Eye (tissue), 1 donor: Measurements from ENCODE around the gene ARHGAP15.
A peak's percentile ranks its signal among the peaks of the same experiment; 100 is the strongest.

Source experiments
- DNase-seq: peaks from one replicate; pipeline ENCODE4 v3.0.0-alpha.2; 2015

Gene ARHGAP15

DNA sequence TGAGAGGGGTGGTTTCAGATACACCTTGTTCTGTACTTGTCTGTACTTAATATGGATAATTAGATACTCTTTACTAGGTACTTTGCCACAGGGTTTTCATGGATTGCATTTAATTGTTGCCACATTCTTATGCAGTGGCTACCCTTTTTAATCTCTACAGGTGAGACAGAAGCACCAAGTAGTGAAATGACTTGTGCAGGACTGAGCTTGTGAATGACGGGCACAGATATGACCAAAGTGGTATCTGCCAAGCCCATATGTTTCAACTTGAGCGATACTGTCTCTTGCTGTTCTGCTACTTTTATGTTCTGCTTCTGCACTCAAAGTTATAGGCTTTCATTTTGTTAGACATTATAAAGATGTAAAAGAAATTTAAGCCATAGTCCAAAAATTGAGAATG, 288.2 kb downstream of the ARHGAP15 start:
- no peak for DNase-seq

DNA sequence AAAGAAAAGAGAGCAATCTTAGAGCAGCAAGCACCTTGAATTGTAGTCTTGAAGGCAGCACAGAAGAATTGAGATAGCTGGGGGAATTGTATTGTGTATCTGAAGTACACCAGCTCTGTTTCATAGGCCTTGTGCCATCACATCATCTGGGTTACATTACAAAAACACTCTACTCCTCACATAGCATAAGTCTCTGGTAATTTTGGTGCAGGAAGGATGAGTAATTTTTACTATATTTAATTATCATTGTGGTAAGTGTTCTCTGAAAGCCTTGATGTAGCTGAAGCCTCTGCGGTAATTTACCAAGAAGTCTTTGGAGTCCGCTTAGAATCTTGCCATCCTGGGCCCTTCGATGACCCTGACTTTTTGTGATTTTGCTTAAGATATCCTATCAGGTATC, 291.1 kb downstream of the ARHGAP15 start:
- DNase-seq: no peak

DNA sequence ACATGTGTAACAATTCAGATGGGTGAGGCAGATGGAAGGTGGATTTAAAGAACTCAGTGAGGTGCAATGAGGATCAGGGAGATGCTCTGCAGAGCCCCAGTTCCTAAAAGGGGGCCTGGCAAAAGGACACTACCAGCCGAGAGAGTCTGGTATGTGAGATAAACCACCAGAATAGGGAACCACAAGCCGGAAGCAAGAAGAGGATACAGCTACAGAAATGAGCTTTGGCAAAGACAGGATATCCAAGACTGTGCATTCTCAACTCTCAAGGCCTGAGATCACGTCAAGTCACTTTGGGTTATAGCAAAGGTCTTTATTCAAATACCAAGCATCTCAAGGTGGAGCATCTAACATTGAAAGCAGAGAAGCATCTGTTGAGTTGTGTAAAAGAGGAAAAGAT, 293.5 kb downstream of the ARHGAP15 start:
- DNase-seq: no peak

DNA sequence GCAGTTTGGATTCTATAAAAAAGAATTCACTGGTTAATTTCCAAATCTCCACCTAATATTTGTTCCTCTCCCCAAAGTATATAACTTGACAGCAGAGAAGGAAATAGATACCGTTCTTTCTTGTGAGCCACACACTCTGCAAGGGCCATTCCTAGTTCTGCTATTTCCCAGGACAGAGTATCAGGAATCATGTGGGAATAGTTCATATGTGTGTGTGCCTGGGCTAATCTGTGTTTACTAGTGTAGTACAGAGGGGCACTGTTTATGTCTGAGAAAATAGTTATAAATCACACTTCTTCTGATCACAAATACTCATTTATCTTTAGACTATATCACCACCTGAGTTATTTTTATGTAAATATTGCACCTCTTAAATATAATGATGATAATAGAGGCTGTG, 296.7 kb downstream of the ARHGAP15 start:
- DNase-seq: no peak

DNA sequence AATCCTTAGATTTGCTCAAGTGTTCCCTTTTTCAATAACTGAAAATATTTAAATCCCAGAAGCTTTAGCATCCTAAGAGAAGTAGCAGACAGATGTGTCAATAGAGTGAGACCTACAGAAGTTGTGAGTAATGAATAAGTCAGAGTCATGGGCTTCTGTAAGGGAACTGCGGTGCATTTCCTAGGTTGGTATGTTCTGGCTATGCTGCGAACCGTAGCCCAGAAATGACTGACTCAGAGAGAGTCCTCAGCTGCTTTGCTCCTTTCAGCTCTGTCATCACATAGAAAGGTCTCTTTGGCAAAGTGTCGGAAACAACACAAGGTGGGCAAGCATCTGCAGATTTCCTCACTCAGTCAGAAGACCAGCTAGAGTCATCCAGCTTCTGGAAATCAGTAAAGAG, 297.1 kb downstream of the ARHGAP15 start:
- no peak for DNase-seq

DNA sequence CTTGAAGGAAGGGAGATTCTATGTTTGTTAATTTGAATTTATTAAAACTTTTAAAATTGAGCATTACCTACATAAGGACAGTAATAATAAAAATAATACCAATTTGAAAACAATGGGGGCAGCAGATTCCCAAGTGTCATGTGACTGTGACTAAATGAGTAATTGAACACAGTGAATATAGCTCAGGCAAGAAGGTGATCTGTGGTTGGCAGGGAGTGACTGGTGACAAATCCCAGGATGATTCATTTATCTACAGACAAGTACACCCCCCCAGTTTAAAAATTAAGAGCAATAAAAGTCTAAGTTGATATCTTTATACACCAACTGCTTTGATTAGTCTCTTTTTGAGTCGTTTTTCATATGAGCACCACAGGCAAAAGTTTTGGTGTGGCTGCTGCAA, 299.5 kb downstream of the ARHGAP15 start:
- no peak for DNase-seq

DNA sequence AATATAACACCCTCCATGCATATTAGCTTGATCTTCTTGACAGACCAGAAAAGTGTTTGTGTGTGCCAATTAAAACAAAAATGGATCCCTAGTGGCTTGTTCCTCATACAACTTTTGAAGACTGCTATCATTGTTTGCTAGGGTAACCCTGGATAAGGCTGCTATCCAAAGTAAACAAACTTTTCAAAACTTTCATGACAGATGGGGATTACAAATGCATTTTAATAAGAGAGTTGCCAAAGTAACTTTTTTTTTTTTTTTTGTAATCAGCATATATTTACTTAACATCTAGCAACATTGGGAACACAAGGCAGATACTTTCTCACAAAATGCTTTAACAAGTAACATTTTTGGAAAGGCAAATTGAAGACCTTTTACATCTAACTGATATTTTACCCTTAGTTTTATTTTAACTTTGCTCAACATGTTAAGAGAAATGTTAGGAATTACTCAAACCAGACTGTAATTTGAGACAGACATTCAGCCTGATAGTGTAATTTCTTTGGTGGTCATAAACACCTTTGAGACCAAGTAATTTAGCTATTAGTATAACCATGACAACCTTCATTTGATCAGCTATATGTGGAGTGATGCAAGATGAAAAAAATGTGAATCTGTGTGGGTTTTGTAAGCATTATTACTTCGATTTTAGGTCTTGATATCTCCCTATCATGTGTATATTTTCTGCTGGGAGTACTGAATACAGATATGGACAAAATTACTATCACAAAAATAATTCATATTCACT, 300.9 kb downstream of the ARHGAP15 start:
- peak; percentile 51 for DNase-seq

DNA sequence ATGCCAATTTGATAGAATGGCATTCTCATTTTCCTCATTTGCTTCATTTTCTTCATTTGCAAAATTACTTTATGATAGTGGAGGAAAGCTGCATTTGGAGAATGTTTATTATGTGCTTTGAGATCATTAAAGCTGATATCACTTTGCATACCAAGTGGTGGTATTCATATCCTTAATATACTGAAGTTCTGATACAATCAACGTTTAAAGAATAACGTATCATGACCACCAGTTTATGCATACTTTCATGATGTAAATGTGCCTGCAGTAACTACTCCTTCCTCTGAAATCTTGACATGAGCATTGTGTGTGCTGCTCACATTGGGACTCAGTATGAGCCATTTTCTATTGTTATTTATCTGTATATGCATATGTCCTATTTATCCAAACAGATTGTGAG, 302.1 kb downstream of the ARHGAP15 start:
- DNase-seq: no peak

DNA sequence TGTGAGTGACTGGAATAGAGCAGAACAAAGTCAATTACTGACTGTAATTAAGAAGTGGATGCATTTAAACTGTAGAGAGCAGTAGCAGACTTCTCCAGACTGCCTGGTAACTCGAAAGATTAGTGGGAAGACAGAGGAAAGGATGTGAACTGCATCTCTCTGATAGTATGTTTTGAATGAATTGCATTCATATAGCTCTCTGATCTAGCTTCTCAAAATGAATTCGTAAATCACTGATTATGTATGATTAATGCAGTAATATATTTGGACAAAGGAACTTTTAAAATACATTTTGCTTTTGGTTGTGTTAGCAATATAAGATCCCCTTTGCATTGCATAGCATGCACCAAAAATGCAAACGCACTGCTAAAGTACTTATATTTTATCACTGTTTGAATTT, 304.0 kb downstream of the ARHGAP15 start:
- DNase-seq: peak; percentile 36

DNA sequence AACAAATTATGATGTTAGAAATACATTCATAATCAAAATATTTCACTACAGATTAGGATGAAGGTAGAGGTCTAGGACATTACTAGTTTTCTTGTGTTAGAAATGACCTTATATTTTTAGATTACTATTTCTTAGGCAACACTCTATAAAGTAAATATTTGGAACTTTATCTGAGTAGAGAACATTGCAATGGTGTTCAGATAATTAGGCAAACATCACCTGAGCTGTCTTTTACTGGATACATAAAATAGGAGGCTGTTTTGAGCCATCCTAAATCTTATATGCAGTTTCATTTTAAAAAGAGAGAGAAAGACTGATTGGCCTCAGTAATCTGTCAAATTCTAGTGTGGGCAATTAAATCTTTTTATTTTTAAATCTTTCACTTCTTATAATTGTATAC, 304.6 kb downstream of the ARHGAP15 start:
- DNase-seq: no peak

DNA sequence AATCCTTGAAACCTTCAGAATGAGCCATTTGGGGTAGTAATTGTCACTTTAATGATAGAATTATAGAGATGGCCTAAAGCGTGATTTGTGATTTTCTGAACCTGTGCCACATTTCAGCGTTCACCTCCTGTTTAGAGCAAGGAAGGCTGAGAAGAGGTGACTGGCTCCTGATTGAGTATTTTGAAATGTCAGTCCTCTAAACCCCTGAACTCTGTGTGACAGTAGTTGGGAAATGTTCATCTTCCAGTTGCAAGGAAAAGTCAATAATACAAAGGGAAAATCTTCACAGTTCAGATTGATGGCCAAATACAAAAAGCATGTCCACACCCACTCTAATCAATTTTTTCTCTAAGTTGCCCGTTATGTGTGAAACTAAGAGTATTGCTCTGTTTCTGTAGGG, 305.2 kb downstream of the ARHGAP15 start:
- no peak for DNase-seq

DNA sequence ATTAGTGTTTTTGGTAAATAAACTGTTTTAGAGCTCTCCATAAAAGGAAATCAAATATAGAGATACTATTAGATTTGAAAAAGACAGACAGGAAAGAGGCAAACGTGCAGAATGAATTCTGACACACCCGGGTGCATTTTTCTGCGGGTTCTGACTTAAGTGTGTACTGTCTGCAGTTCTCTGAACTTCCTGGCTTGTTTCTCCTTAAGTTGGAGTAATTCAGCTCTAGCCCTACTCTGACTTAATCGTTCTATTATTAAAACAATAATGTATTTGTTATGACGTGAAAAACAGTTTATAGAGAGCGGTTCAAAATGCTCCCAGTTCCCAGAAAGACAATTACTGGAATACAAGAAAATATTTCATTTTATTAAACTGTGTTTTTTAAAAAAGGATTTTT, 305.9 kb downstream of the ARHGAP15 start:
- DNase-seq: no peak

DNA sequence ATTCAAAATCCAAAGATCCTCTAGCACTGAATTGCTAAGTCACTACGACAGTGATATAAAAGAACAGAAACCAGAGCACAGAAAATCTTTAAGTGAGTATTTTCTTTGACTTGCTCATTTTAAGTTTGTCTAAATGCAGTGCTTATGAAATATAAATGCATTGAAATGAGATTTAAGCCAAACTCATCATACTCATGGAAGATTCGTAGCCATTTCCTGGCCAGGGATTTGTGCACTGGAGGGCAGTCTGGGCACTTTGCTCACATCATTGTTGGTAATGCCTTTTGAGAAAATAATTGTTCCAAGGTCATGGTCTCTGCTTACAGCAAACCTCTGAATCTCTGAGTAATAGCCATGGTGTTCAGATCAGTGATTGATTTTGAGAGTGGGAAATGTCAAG, 307.7 kb downstream of the ARHGAP15 start:
- no peak for DNase-seq

DNA sequence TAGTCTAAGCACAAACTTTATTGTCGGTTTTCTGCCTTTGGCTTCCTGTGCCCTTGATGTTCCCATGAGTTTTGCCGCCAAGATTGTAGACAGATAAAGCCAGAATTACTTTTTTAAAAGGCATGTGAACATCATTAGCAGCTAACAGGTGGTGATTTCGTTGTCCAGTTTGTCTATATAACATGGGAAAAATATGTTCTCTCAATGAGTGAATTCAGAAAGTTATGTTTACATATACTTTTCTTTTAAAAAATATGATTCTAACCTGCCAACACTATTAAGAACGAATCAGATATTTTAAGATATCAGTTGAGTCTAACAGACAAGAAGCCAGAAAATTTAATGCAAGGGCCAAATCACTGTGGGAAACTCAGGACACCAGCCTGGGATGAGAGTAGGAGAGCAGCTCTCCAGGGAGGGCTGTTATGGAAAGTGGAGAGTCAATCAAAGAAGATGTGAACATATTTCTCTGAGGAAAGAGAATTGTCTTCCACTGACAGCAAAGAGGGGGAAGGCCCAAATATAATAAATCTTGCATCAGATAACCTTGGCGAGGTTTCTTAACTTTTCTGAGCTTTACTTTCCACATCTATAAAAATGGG, 311.3 kb downstream of the ARHGAP15 start:
- DNase-seq: no peak

DNA sequence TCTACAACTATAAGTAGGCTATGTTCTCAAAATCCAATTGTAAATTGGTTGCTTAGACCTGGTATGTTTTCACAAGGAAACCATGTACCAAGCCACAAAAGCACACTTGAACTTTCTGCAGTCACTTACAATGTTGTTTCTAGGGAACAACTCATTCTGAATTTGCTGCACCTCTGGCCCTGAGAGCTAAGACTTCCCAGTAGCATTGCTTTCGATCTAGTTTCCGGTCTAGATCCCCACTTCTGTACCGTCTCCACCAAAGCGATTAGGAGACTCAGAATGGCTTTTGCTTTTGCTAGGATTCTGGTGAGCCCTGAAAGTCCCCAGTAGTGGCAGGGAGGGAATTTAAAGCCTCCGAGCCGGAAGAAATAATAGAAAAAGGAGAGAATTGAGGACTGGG, 313.0 kb downstream of the ARHGAP15 start:
- no peak for DNase-seq

DNA sequence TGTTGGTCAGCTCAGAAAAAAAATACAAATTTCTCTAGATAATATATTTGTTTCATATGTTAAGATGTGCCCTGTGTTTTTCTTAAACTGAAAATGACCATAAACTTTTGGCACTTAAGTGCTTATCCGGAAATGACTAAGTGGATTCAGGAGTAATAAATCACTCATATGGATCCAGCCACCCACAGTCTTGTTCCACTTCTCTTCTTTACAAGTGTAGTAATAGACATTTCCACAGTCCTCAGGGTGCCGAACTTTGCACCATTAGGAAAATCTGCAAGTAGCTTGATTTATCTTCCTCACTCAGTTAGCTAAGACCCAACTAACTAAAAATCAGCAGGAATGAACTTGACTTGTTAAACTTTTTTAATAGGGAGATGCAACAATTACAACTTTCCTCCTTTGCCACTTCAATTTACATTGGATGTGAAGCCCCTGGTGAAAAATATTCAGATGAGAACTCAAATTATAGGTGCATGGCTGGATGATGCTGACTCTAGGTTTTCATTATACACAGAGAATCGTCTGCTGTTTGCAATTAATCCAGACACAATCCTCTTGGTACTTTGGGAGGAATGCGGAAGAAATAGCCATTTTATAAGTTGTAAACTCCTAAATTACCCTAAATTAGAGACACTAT, 322.5 kb downstream of the ARHGAP15 start:
- no peak for DNase-seq

DNA sequence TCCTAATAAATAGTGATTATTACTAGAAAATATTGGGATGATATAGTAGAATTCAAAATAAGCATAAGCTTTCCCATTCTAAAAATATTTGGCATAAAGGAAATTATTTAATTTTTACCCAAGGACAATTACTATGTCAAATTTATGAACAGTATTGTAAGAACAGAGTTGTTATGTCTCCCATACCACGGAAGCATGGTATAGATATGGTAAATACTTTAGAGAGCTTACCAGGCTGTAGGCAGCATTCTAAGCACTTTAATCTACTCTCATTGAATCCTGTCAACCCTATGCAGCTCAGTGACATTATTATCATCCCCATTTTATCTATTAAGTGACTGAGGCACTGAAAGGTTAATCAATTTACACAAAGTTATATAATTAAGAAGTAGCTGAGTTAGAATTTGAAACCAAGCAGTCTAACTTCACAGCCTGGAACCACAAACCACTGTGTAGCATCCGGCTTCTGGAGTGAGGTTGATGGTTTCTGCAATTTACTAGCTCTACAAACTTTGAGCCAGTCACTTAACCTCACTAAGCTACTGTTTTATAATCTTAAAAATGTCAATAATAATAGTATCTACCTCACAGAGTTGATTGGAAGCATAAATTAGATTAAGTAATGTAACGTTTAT, 323.7 kb downstream of the ARHGAP15 start:
- no peak for DNase-seq

DNA sequence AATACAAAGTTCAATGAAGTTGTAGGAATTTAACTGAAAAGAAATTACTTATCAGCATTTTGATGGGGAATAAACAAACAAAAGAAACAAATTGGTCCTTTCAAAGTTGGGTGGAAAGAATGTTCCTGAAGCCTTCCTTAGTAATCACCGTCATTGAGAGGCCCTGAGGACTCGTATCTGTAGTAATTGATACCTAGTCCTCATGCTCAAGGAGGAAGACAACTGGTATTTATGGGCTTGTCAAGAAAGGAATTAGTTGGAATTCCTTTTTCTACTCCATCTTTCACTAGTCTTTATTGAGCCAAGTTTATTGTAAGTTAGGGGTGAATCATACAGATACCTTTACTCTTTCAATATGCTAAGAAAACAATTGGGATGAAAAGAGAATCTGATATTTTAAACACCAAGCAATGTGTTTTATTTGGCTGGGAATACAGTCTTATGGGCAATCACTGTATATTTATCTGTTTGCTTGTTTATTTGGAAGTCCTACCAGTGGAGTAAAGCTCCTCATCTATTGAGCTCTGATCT, 324.8 kb downstream of the ARHGAP15 start:
- no peak for DNase-seq

DNA sequence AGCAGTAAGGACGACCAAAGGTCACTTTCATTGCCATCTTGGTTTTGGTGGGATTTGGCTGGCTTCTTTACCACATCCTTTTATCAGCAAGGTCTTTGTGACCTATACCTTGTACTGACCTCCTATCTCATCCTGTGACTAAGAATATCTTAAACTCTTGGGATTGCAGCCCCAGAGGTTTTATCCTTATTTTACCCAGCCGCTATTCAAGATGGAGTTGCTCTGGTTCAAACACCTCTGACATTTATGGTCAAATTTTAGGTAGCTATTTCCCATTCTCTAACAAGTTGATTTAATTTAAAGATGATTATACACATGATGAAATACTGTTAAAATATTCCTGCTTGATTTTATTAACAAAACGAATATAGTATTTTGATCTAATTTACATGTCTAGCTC, 326.1 kb downstream of the ARHGAP15 start:
- DNase-seq: no peak

DNA sequence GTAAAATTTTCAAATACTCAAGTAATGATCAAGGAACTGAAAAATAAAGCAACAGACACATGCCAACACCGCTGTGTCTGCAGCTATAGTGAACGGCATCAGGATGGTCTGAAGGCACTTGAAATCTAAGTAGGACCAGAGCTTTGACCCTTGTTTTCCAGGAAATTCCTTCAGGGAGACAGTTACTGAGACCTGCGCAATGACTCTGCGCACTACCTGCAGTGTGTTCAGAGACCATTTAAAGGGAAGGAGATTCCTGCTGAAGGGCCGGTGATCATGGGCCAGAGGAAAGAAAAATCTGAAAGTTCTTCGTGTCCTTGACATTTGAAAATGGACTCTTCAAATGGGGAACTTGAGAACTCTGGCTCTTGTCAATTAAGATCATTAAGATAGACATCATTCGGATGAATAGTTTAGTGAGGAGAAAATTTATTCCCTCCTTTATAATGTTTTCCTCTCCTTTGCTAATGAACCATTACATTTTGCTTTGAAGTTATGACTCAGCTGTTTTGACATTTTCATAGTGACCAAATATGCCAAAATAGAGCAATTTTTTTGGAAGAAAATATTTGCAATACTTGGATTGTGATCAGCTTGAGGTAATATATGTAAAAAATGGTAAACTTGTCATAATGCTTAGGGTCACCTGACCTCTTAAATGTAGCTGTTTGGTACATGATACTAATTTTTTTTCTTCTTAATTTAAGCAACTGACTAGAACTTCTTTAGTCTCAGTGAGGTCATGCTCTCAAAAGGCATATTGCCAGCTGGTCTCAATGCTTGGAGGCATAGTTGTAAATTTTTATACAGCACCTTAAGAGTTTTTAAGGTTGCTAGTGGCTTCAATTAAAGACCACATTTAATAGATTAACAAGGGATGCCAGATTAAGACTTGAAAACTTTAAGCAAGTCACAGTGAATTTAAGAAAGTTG, 329.3 kb downstream of the ARHGAP15 start:
- no peak for DNase-seq

DNA sequence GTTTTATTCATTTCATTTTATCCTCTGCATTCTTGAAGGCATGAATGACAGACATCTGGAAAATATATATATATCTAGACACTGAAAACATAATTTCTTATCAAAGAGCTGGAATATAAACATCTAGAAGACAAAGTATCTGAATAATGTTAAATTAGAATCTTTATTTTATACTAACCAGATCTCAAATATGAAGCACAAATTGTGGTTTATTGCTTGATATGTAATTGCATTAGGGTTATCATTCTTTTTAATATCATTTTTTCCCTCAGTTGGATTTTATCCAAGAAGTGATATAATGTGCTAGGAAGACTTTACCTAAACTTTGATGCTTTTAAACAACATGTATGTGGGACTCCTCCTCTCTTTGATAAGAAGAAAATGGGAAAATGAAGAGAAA, 331.2 kb downstream of the ARHGAP15 start:
- DNase-seq: no peak

DNA sequence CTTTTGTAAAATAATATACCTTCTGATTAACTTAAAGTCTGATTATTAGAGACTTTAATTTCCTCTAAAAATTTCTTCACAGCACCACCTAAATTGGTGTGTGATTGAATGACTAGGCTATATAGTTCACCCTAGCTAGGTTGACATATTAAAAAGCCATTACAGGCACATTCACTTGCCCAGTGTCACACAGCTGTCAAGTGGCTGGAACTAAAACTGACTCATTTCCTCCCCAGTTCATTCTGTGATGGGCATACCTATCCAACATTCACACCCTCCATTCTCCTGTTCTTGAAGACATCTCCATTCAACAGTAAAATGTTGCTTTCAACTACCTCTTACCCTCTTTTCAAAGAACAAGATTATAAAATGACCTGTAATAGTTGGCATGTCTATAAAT, 334.5 kb downstream of the ARHGAP15 start:
- no peak for DNase-seq

DNA sequence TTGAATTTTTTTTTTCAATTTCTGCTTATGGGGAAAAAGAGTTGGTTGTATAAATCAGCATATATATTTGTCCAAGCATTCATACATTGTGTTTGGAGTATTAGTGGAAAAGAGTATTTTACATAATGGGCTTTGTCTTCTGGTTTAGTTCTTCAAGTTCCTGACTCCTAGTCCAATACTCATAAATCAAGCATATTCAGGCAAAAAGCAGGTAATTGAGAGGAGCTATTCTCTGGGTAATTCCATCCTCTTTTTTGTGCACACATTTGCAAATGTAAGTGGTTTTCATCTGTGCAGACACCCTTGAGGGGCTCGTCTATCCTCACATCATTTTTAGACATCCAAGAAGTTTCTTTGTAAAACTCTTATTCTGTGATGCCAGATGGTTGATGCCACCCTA, 337.2 kb downstream of the ARHGAP15 start:
- no peak for DNase-seq
